ENCODE data around the gene MXD3.

Gene MXD3

GRCh38 chr5:177303121-177303924, 8.4 kb downstream of the MXD3 start, which contains the start of the genes PRELID1 and RAB24:
Gene PRELID1, plus strand, starts transcription at chr5:177303799. Its CDS starts 187 bp downstream, at chr5:177303986.
Gene RAB24, minus strand, starts transcription at chr5:177303719. Its CDS starts 431 bp downstream, at chr5:177303288.
- DNase-seq (ENCODE audit: low read depth) = peak; percentile 78

GRCh38 chr5:177302354-177303110, 9.2 kb downstream of the MXD3 start:
- DNase-seq (ENCODE audit: low read depth) = no peak

GRCh38 chr5:177301503-177302165, 10.1 kb downstream of the MXD3 start:
- DNase-seq (ENCODE audit: low read depth) = no peak

GRCh38 chr5:177300951-177301350, 10.7 kb downstream of the MXD3 start:
- no peak for DNase-seq (ENCODE audit: low read depth)

- peak; percentile 52 for DNase-seq (ENCODE audit: low read depth)
These were observed 11.3 kb downstream of the MXD3 start for GRCh38 chr5:177300236-177300880.

- no peak for DNase-seq (ENCODE audit: low read depth)
These were observed 12.0 kb downstream of the MXD3 start for GRCh38 chr5:177299697-177300096.

GRCh38 chr5:177297922-177298321, 13.8 kb downstream of the MXD3 start:
- no peak for DNase-seq (ENCODE audit: low read depth)

- DNase-seq (ENCODE audit: low read depth) = no peak
These were observed 15.1 kb downstream of the MXD3 start for GRCh38 chr5:177296581-177296980.

- no peak for DNase-seq (ENCODE audit: low read depth)
These were observed 15.8 kb downstream of the MXD3 start for GRCh38 chr5:177295924-177296323.

- no peak for DNase-seq (ENCODE audit: low read depth)
These were observed 17.1 kb downstream of the MXD3 start for GRCh38 chr5:177294632-177295031.

- no peak for DNase-seq (ENCODE audit: low read depth)
These were observed 17.7 kb downstream of the MXD3 start for GRCh38 chr5:177293819-177294581.

- DNase-seq (ENCODE audit: low read depth) = no peak
These were observed 20.0 kb downstream of the MXD3 start for GRCh38 chr5:177291735-177292134.

- no peak for DNase-seq (ENCODE audit: low read depth)
These were observed 20.7 kb downstream of the MXD3 start for GRCh38 chr5:177290816-177291596.

- no peak for DNase-seq (ENCODE audit: low read depth)
These were observed 23.5 kb downstream of the MXD3 start for GRCh38 chr5:177288191-177288590.

GRCh38 chr5:177276886-177277285, 34.8 kb downstream of the MXD3 start:
- no peak for DNase-seq (ENCODE audit: low read depth)

GRCh38 chr5:177275883-177276282, 35.8 kb downstream of the MXD3 start:
- no peak for DNase-seq (ENCODE audit: low read depth)

GRCh38 chr5:177271113-177271512, 40.6 kb downstream of the MXD3 start:
- no peak for DNase-seq (ENCODE audit: low read depth)

GRCh38 chr5:177270653-177271052, 41.0 kb downstream of the MXD3 start:
- no peak for DNase-seq (ENCODE audit: low read depth)

- DNase-seq (ENCODE audit: low read depth) = no peak
These were observed 41.7 kb downstream of the MXD3 start for GRCh38 chr5:177269976-177270375.

GRCh38 chr5:177269232-177269895, 42.3 kb downstream of the MXD3 start:
- no peak for DNase-seq (ENCODE audit: low read depth)
